Measurements from ENCODE around the gene FCHO2.

DNA sequence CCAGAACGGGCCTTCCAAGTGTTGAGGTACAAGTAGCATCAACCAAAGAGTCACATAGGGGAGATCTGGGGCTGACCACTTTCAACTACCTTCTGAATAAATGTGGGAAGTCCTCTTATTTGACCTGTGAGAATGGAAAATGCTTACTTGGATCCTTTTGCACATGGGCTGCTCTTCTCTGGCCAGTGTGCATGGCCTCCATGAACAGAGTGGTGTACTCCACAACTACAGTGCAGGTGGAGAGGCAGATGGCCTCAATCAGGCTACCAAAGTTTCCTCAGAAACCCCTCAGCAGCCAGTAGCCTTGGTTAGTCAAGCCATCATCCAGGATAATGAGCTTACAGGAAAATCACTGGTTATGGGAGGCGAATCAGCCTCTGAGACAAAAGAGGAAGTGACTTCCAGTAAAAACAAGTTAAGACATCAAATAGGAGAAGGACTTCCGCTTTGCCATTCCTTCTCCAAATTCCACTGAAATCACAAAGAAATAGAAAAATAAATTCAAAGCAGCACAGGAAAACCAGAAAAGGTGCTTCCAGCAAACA, 18.3 kb upstream of the FCHO2 start:
- TF ChIP-seq, protein P1, sequence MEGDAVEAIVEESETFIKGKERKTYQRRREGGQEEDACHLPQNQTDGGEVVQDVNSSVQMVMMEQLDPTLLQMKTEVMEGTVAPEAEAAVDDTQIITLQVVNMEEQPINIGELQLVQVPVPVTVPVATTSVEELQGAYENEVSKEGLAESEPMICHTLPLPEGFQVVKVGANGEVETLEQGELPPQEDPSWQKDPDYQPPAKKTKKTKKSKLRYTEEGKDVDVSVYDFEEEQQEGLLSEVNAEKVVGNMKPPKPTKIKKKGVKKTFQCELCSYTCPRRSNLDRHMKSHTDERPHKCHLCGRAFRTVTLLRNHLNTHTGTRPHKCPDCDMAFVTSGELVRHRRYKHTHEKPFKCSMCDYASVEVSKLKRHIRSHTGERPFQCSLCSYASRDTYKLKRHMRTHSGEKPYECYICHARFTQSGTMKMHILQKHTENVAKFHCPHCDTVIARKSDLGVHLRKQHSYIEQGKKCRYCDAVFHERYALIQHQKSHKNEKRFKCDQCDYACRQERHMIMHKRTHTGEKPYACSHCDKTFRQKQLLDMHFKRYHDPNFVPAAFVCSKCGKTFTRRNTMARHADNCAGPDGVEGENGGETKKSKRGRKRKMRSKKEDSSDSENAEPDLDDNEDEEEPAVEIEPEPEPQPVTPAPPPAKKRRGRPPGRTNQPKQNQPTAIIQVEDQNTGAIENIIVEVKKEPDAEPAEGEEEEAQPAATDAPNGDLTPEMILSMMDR (conservative IDR thresholded peaks at IDR 0.05; ENCODE audit: low read length), result no peak
- no peak for TF ChIP-seq EZH2phosphoT487 (IDR thresholded peaks at IDR 0.05; ENCODE audit: borderline replicate concordance)

Measured in Loucy (cell line).